Measurements from ENCODE around the gene KCNN4.
A peak's percentile ranks its signal among the peaks of the same experiment; 100 is the strongest.
"Not testable (repeated sequence)": the region's sequence is repeated elsewhere in the genome, so short reads cannot be mapped to it uniquely, and the experiment has no call there.

The KCNN4 gene

GRCh38 chr19:43774103-43774939 is 6.5 kb downstream of the KCNN4 start:
- peak; percentile 40 for DNase-seq (ENCODE audit: low read depth)

GRCh38 chr19:43773725-43774102 is 7.1 kb downstream of the KCNN4 start:
- no peak for DNase-seq (ENCODE audit: low read depth)

- no peak for DNase-seq (ENCODE audit: low read depth)
These were observed 11.5 kb downstream of the KCNN4 start for GRCh38 chr19:43769256-43769655.

- DNase-seq (ENCODE audit: low read depth): no peak
These were observed 12.3 kb downstream of the KCNN4 start for GRCh38 chr19:43768273-43769050.

- no peak for DNase-seq (ENCODE audit: low read depth)
These were observed 13.0 kb downstream of the KCNN4 start for GRCh38 chr19:43767818-43768217.

- DNase-seq (ENCODE audit: low read depth): no peak
These were observed 13.5 kb downstream of the KCNN4 start for GRCh38 chr19:43767316-43767715.

GRCh38 chr19:43766755-43767043 is 14.1 kb downstream of the KCNN4 start:
- DNase-seq (ENCODE audit: low read depth): no peak

- DNase-seq (ENCODE audit: low read depth): peak; percentile 79
These were observed 15.5 kb downstream of the KCNN4 start for GRCh38 chr19:43765109-43765876.

- DNase-seq (ENCODE audit: low read depth): not testable (repeated sequence)
These were observed 16.1 kb downstream of the KCNN4 start for GRCh38 chr19:43764684-43765083.

- DNase-seq (ENCODE audit: low read depth): no peak
These were observed 17.3 kb downstream of the KCNN4 start for GRCh38 chr19:43763473-43763939.

- DNase-seq (ENCODE audit: low read depth): no peak
These were observed 18.0 kb downstream of the KCNN4 start for GRCh38 chr19:43762814-43763213.

- DNase-seq (ENCODE audit: low read depth): no peak
These were observed 19.8 kb downstream of the KCNN4 start for GRCh38 chr19:43760941-43761340.

- peak; percentile 61 for DNase-seq (ENCODE audit: low read depth)
These were observed 21.3 kb downstream of the KCNN4 start for GRCh38 chr19:43759515-43759914.

- DNase-seq (ENCODE audit: low read depth): peak; percentile 61
These were observed 25.4 kb downstream of the KCNN4 start for GRCh38 chr19:43755256-43755801.

- DNase-seq (ENCODE audit: low read depth): peak; percentile 96
These were observed 26.1 kb downstream of the KCNN4 start, which contains the start of gene SMG9 for GRCh38 chr19:43754503-43755255. SMG9 (minus strand) TSS chr19:43754962; CDS start chr19:43750741, 4,221 bp downstream.

- DNase-seq (ENCODE audit: low read depth): no peak
These were observed 26.6 kb downstream of the KCNN4 start for GRCh38 chr19:43754253-43754502.

GRCh38 chr19:43752287-43752875 is 28.4 kb downstream of the KCNN4 start:
- no peak for DNase-seq (ENCODE audit: low read depth)

GRCh38 chr19:43751466-43752220 is 29.1 kb downstream of the KCNN4 start:
- DNase-seq (ENCODE audit: low read depth): no peak

GRCh38 chr19:43749898-43750297 is 30.9 kb downstream of the KCNN4 start:
- DNase-seq (ENCODE audit: low read depth): no peak

- no peak for DNase-seq (ENCODE audit: low read depth)
These were observed 31.6 kb downstream of the KCNN4 start for GRCh38 chr19:43749152-43749551.

GRCh38 chr19:43748685-43749084 is 32.1 kb downstream of the KCNN4 start:
- no peak for DNase-seq (ENCODE audit: low read depth)
